SU-DHL-6 (cell line): ENCODE measurements around the gene STC2.

ENCODE experiments used
- H2AFZ ChIP-seq: fragments of 200-600 bp; sonication (generic); 2 replicates; pipeline ENCODE4 v1.6.1; 2014; ENCODE audit warnings: low read depth, mild to moderate bottlenecking, moderate library complexity, mixed read lengths, antibody characterized with exemption, low read length; ENCODE audit not compliant: severe bottlenecking
- H3F3A ChIP-seq: fragments of 200-600 bp; shearing (Covaris generic); 2 replicates; pipeline ENCODE4 v1.6.0; 2016; ENCODE audit warnings: antibody characterized with exemption, mild to moderate bottlenecking; ENCODE audit not compliant: insufficient read depth
- H3K27ac ChIP-seq: fragments of 200-600 bp; sonication (generic); 2 replicates; pipeline ENCODE4 v1.5.1; 2016; ENCODE audit warnings: low read depth, mild to moderate bottlenecking, low read length, moderate library complexity, mixed read lengths
- H3K27me3 ChIP-seq: fragments of 200-600 bp; sonication (generic), shearing (Covaris generic); 2 replicates; pipeline ENCODE4 v1.6.0; 2014; ENCODE audit warnings: mild to moderate bottlenecking, low read length
- H3K36me3 ChIP-seq: fragments of 200-600 bp; sonication (generic); 2 replicates; pipeline ENCODE4 v1.6.1; 2014; ENCODE audit warnings: mild to moderate bottlenecking, low read length, mixed read lengths
- H3K4me2 ChIP-seq: fragments of 300-600, 200-600 bp; shearing (Covaris generic), sonication (generic); 2 replicates; pipeline ENCODE4 v1.6.0; 2014; ENCODE audit warnings: low read length, low read depth, mild to moderate bottlenecking; ENCODE audit not compliant: poor library complexity, severe bottlenecking
- H3K4me3 ChIP-seq: fragments of 200-600 bp; sonication (generic); 2 replicates; pipeline ENCODE4 v1.5.1; 2014; ENCODE audit warnings: antibody characterized with exemption, low read length, mild to moderate bottlenecking, mixed read lengths; ENCODE audit not compliant: insufficient read depth, poor library complexity, severe bottlenecking
- H3K79me2 ChIP-seq: fragments of 200-600 bp; sonication (generic); 2 replicates; pipeline ENCODE4 v1.6.1; 2014; ENCODE audit warnings: mild to moderate bottlenecking, low read length, moderate library complexity; ENCODE audit not compliant: insufficient read depth
- H3K9ac ChIP-seq: fragments of 200-600 bp; sonication (generic); 2 replicates; pipeline ENCODE4 v1.7.0; 2014; ENCODE audit warnings: mild to moderate bottlenecking, low read length
- H3K9me2 ChIP-seq: fragments of 200-600 bp; sonication (generic); replicated peaks from 2 replicates; pipeline ENCODE4 v1.6.1; 2014; ENCODE audit warnings: low read length; ENCODE audit not compliant: insufficient read depth
- H3K9me3 ChIP-seq: fragments of 200-600 bp; sonication (generic); 2 replicates; pipeline ENCODE4 v1.6.1; 2014; ENCODE audit warnings: low read length, mixed read lengths; ENCODE audit not compliant: insufficient read depth
- H4K20me1 ChIP-seq: fragments of 200-600 bp; sonication (generic); 2 replicates; pipeline ENCODE4 v1.6.1; 2014; ENCODE audit warnings: low read depth, mild to moderate bottlenecking, antibody characterized with exemption, low read length, moderate library complexity, mixed read lengths
- CTCF ChIP-seq: fragments of 200-600 bp; sonication (generic); IDR thresholded peaks from one replicate; pipeline ENCODE4 v1.5.1; 2017; ENCODE audit warnings: antibody characterized with exemption, mild to moderate bottlenecking, low read length, moderate library complexity; ENCODE audit not compliant: insufficient read depth, poor library complexity, severe bottlenecking
- EZH2phosphoT487 ChIP-seq: fragments of 200-600 bp; sonication (generic), shearing (Covaris generic); conservative IDR thresholded peaks from 2 replicates; pipeline ENCODE4 v1.6.1; 2018; ENCODE audit warnings: mild to moderate bottlenecking, antibody characterized with exemption, low read length, moderate library complexity, mixed read lengths

STC2 gene

GRCh38 chr5:173304591-173304988 lies 23.6 kb downstream of the STC2 start:
- H3K9ac ChIP-seq = no peak overlapping the region
- no peaks in the 10 kb centered on the region for H3K27me3 ChIP-seq
- no peaks in the 10 kb centered on the region for H3K9me2 ChIP-seq
- H2AFZ ChIP-seq = no peak overlapping the region
- H3K9me3 ChIP-seq = no peaks in the 10 kb centered on the region
- H3K79me2 ChIP-seq = no peaks in the 10 kb centered on the region
- H3K27ac ChIP-seq = no peak overlapping the region
- no peak for TF ChIP-seq CTCF
- TF ChIP-seq EZH2phosphoT487 = no peak
- H4K20me1 ChIP-seq = no peaks in the 10 kb centered on the region
- no peak overlapping the region for H3K4me2 ChIP-seq
- no peaks in the 10 kb centered on the region for H3F3A ChIP-seq
- no peak overlapping the region for H3K4me3 ChIP-seq
- no peaks in the 10 kb centered on the region for H3K36me3 ChIP-seq

- Histone ChIP-seq H3K9me2 (no peaks in the 10 kb centered on the region), H4K20me1 (no peaks in the 10 kb centered on the region), H3K27ac (no peak overlapping the region), H3K27me3 (no peaks in the 10 kb centered on the region), H3K9ac (no peak overlapping the region), H3F3A (no peaks in the 10 kb centered on the region), H2AFZ (no peak overlapping the region), H3K9me3 (no peaks in the 10 kb centered on the region), H3K4me2 (no peak overlapping the region), H3K4me3 (no peak overlapping the region), H3K36me3 (no peaks in the 10 kb centered on the region), H3K79me2 (no peaks in the 10 kb centered on the region)
- TF ChIP-seq EZH2phosphoT487 (no peak), CTCF (no peak)
These were observed 24.2 kb downstream of the STC2 start for GRCh38 chr5:173303878-173304590.

GRCh38 chr5:173302546-173303155 lies 25.6 kb downstream of the STC2 start:
- no peak overlapping the region for H3K4me2 ChIP-seq
- no peak overlapping the region for H2AFZ ChIP-seq
- TF ChIP-seq CTCF (no peak), EZH2phosphoT487 (no peak)

More at GRCh38 chr5:173302546-173303155, 25.6 kb downstream of the STC2 start:
- Histone ChIP-seq H3K36me3 (no peaks in the 10 kb centered on the region), H3K9me2 (no peaks in the 10 kb centered on the region), H3F3A (no peaks in the 10 kb centered on the region), H3K9ac (no peak overlapping the region), H3K27me3 (no peaks in the 10 kb centered on the region), H3K4me3 (no peak overlapping the region), H3K9me3 (no peaks in the 10 kb centered on the region), H3K79me2 (no peaks in the 10 kb centered on the region), H4K20me1 (no peaks in the 10 kb centered on the region), H3K27ac (no peak overlapping the region)
